ENCODE measurements around the gene CD151.

Gene CD151

DNA sequence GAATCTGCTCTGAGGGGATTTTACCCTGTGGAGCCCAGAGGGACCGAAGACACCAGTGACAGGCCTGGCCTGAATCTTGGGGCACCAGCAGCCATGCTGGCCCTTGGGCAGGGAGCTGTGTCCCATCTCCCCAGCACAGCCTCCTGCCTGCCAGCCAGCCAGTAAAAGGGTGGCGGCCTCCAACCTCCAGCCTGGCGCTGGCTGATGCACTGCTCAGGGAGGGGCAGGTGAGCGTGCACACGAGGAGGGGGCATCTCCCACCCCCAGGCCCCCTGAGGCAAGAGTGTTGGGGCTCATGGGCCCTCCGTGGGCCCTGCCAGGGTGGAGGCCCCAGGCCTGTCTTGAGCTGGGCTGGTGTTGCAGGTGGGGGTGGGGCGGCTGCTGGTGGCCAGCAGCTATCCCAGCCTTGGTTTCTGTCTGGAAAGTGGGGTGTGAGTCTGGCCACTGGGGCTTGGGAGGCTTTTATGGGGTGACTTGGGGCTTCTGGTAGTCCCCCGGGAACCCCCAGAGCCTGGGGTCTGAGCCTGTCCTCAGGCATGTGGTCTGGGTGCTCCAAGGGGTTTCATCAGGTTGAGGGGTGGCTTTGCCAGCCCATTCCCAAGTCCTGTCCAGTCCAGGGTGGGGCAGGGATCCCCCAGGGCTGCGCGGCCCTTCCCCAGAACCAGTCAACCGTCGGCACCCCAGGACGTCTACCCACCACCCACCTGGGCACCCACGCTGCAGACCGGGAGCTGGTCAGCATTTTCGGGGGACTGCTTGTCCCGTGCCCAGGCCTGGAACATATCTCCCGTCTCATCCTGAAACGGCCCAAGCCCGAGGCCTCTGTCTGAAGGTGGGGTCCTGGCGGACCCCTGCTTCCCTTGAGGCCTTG lies 27.7 kb downstream of the CD151 start:
- no peaks in the 10 kb centered on the region for H3K36me3 Mint-ChIP-seq
- H3K9me3 Mint-ChIP-seq (ENCODE audit: low read depth), result no peaks in the 10 kb centered on the region
- no peaks in the 10 kb centered on the region for H3K27me3 Mint-ChIP-seq
- no peak overlapping the region for H3K4me3 Mint-ChIP-seq
- no peak overlapping the region for H3K27ac Mint-ChIP-seq
- H3K4me1 Mint-ChIP-seq (ENCODE audit: low read depth), result no peaks in the 10 kb centered on the region

DNA sequence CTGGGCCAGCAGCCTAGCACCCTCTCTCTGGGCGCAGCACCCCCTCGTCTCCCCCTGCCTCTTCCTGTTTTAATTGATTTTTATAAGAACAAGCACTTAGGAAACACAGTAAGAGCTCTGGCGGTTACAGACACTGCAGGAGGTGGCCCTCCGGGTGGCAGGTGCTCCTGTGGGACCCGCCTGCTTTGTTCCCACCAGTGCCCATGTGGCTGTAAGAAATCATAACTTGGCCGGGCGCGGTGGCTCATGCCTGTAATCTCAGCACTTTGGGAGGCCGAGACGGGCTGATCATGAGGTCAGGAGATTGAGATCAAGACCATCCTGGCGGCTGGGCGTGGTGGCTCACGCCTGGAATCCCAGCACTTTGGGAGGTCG lies 28.3 kb downstream of the CD151 start:
- H3K36me3 Mint-ChIP-seq, result no peaks in the 10 kb centered on the region
- H3K4me1 Mint-ChIP-seq (ENCODE audit: low read depth), result no peaks in the 10 kb centered on the region
- no peaks in the 10 kb centered on the region for H3K27me3 Mint-ChIP-seq
- H3K9me3 Mint-ChIP-seq (ENCODE audit: low read depth), result no peaks in the 10 kb centered on the region
- no peak overlapping the region for H3K27ac Mint-ChIP-seq
- no peak overlapping the region for H3K4me3 Mint-ChIP-seq

DNA sequence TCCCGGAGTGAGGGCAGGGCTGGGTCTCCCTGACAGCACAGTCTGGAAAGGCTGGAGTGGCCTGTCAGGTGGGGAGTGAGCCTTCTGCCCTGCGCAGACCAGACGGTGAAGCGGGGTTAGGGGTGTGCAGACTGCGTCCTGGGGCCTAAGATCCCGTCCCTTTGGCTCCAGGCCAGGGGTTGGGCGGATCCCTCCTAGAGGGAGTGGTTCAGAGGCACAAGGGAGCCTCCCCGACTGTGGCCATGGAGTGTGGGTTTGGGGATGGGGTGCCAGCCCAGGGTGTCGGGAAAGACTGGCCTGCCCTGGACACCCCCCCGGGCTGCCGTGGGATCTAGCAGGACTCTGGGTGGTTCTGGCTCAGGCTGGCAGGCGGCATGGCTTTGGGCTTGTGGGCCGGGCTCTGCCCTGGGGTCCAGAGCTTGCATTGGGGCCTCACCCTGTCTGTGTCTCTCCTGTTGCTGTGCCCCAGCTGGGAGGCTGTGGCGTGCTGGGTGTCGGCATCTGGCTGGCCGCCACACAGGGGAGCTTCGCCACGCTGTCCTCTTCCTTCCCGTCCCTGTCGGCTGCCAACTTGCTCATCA lies 29.4 kb downstream of the CD151 start:
- Mint-ChIP-seq H3K27ac (no peak overlapping the region), H3K4me1 (ENCODE audit: low read depth) (no peaks in the 10 kb centered on the region), H3K27me3 (no peaks in the 10 kb centered on the region)

DNA sequence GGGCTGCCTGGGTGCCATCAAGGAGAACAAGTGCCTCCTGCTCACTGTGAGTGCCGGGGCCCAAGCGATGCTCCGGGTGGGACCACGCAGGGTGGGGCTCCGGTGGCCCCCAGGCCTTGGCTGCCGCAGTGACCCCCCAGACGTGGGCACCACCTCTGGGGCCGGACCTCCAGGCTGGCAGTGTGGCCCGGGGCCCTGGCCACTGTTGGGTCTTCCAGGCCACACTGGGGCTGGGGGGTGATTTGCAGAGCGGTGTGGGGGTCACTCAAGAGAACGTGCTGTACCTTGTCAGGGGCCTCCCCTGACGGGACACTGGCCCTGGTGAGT lies 29.9 kb downstream of the CD151 start:
- H3K9me3 Mint-ChIP-seq (ENCODE audit: low read depth), result no peaks in the 10 kb centered on the region
- H3K27ac Mint-ChIP-seq, result no peak overlapping the region
- no peaks in the 10 kb centered on the region for H3K36me3 Mint-ChIP-seq
- no peaks in the 10 kb centered on the region for H3K27me3 Mint-ChIP-seq
- no peaks in the 10 kb centered on the region for H3K4me1 Mint-ChIP-seq (ENCODE audit: low read depth)
- H3K4me3 Mint-ChIP-seq, result no peak overlapping the region

More for the DNA sequence above, 29.4 kb downstream of the CD151 start:
- Mint-ChIP-seq H3K4me3 (no peak overlapping the region), H3K36me3 (no peaks in the 10 kb centered on the region), H3K9me3 (ENCODE audit: low read depth) (no peaks in the 10 kb centered on the region)

DNA sequence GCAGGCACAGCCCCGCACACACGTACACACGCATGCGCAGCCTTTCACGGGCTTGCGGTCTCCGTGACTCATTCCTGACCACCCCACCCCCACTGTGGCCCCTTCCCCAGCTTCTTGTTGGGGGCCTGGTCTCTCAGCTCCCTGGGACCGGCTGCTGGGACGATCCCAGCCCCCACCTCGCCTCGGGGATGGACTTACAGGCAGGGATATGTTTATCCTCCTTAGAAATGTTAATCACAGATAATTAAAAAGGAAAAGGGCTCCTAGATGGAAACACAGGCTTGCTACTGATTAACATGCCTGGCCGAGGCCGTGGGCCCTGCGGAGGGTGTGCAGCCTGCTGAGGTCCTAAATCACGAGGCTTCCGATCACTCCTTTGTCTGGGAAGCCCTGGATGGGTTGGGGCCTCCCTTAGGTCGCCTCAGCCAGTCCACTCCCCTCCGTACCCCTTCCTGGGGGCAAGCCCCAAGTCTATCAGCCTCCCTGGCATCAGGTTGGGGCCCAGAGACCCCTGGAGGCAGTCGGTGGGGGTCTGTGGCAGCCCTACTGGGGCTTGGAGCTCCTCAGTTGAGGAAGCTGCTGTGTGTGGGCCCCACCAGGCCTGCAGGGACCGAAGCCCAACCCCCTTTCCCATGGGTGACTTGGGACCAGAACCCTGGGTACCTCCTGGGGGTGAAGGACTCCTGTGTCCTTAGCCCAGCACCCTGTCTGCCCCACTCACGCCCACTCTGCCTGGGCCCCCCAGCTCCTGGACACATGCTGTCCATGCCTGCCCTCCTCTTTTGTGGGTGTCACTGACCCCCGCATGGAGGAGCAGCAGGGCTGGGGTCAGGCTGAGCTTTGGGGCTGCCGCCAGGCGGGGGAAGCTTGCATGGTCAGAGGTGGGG lies 30.5 kb downstream of the CD151 start:
- Mint-ChIP-seq H3K9me3 (ENCODE audit: low read depth) (no peaks in the 10 kb centered on the region), H3K27ac (no peak overlapping the region), H3K27me3 (no peaks in the 10 kb centered on the region)

DNA sequence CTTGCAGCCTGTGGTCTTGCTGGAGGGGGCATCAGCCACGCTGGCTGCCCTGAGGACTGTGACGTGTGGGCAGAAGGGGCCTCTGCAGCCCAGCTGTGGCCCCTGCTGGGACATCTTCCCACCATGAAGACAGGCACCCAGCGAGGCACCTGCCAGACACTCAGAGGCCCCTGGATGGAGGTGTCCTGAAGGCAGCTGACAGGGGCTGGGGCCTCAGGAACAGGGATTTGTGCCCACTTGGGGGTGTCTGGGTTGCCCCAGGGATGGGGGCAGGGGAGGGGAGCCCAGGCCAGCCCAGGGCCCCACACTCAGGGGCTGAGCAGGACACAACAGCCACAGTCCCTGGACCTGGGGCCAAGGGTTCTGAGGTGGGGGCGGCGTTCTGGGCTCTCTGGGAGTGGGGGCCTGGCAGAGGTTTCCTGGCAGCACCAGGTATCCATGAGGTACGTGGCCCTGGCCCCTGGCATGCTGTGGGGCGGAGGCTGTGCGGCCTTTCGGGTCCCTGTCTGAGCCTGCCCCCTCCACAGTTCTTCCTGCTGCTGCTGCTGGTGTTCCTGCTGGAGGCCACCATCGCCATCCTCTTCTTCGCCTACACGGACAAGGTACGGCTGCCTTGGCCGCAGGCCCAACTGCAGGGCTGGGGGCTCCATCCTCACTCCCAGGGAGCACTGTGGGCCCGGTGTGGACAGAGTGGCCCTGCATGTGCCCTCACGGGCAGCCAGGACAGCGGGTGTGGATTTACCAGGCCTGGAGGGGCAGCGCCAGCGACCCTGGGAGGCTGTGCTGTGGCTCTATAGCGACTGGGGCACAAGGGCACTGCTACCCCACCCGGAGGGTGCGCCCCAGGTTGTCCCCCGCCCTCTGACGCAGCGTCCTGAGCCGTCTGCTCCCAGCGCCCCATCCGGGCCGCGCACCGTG lies 31.4 kb downstream of the CD151 start:
- Mint-ChIP-seq H3K9me3 (ENCODE audit: low read depth) (no peaks in the 10 kb centered on the region), H3K27ac (no peak overlapping the region), H3K4me1 (ENCODE audit: low read depth) (no peaks in the 10 kb centered on the region), H3K4me3 (no peak overlapping the region), H3K27me3 (no peaks in the 10 kb centered on the region), H3K36me3 (no peaks in the 10 kb centered on the region)

More for the DNA sequence above, 30.5 kb downstream of the CD151 start:
- no peak overlapping the region for H3K4me3 Mint-ChIP-seq
- H3K36me3 Mint-ChIP-seq, result no peaks in the 10 kb centered on the region
- H3K4me1 Mint-ChIP-seq (ENCODE audit: low read depth), result no peaks in the 10 kb centered on the region

DNA sequence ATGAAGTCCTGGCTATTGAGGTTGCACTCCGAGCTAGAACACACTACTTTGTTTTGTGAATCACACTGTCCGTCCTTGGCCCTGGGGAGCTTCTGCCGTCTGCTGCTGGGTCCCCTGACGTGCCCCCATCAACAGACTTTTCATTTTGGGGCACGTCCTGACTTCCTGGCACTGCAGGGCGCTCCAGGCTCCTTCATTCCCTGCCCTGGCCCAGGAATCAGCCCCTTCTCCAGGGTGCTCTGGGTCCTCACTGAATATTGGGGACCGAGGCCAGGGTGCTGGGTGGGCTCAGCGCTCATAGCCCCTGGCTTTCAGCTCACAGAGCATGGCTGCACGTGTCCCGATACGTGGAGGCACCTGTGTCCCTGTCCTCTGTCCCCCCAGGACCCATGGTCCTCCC lies 32.1 kb downstream of the CD151 start:
- Mint-ChIP-seq H3K4me3 (no peak overlapping the region), H3K4me1 (ENCODE audit: low read depth) (no peaks in the 10 kb centered on the region), H3K36me3 (no peaks in the 10 kb centered on the region), H3K9me3 (ENCODE audit: low read depth) (no peaks in the 10 kb centered on the region), H3K27ac (no peak overlapping the region), H3K27me3 (no peaks in the 10 kb centered on the region)

DNA sequence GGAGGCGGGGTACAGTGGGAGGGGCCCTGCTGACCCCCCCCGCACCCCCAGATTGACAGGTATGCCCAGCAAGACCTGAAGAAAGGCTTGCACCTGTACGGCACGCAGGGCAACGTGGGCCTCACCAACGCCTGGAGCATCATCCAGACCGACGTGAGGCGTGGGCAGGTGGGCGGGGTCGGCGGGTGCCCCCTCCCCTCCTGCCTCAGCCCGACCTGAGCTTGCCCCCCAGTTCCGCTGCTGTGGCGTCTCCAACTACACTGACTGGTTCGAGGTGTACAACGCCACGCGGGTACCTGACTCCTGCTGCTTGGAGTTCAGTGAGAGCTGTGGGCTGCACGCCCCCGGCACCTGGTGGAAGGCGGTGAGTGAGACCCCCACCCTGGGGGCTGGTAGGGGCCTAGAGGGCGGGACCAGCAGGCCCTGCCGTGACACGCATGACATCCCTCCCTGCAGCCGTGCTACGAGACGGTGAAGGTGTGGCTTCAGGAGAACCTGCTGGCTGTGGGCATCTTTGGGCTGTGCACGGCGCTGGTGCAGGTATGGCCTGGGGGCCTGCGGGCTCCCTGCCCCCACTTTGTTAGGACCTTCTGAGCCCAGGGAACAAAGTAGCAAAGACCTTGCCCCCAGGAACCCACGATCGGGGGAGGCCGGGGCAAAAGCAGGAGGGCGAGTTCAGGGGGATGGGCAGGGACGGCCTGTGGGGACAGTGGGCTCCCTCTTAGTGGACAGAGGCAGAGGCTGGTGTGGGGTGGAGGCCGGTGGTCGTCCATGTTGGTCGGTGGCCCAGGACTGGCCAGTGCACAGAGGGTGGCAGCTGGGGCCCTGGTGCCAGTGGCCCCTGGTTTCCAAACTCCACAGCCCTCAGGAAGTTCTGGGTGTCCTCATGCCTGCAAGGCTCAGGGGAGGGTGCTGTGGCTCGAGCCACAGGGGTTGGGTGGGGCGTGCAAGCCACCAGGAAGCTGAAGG lies 33.0 kb downstream of the CD151 start:
- H3K36me3 Mint-ChIP-seq, result no peaks in the 10 kb centered on the region
- no peaks in the 10 kb centered on the region for H3K27me3 Mint-ChIP-seq
- no peak overlapping the region for H3K27ac Mint-ChIP-seq
- H3K9me3 Mint-ChIP-seq (ENCODE audit: low read depth), result no peaks in the 10 kb centered on the region
- no peak overlapping the region for H3K4me3 Mint-ChIP-seq
- no peaks in the 10 kb centered on the region for H3K4me1 Mint-ChIP-seq (ENCODE audit: low read depth)

DNA sequence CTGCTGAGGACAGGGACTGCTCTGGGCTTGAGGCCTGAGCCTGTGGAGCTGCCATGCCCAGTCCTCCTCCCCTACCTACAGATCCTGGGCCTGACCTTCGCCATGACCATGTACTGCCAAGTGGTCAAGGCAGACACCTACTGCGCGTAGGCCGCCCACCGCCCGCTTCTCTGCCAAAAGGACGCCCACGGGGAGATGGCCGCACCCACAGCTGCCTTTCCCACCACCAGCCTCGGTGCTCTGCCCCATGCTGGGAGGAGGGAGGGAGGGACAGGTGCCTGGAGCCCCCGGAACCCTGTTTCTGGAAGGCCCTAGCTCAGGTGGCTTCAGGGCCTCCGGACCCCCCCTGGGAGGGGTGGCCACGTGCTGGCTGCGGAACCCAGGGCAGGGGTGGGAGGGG lies 33.7 kb downstream of the CD151 start:
- no peaks in the 10 kb centered on the region for H3K27me3 Mint-ChIP-seq
- H3K4me1 Mint-ChIP-seq (ENCODE audit: low read depth), result no peaks in the 10 kb centered on the region
- no peak overlapping the region for H3K4me3 Mint-ChIP-seq
- H3K9me3 Mint-ChIP-seq (ENCODE audit: low read depth), result no peaks in the 10 kb centered on the region
- H3K36me3 Mint-ChIP-seq, result no peaks in the 10 kb centered on the region
- H3K27ac Mint-ChIP-seq, result no peak overlapping the region

DNA sequence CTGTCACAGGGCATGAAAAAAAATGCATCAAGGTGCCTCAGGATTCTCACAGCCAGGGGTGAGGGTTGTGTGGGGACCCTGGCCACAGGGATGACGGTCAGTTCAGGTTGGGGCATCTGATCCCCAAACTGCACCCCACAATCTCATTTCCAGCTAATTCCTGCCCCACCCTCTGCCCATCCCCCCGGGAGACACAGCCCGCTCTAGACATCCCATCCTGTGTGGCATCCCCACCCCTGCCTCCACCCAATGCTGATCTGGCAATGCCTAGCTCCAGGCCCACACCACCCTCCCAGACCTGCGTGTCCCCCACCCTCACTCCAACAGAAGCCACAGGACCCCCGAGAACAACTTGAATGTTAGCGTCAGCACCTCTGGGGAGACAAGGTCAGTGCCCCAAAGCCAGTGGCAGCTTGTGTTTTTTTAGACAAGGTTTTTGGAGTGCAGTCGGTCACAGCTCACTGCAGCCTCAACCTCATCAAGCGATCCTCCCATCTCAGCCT lies 35.2 kb downstream of the CD151 start:
- no peaks in the 10 kb centered on the region for H3K36me3 Mint-ChIP-seq
- no peak overlapping the region for H3K27ac Mint-ChIP-seq
- H3K4me1 Mint-ChIP-seq (ENCODE audit: low read depth), result no peaks in the 10 kb centered on the region
- H3K4me3 Mint-ChIP-seq, result no peak overlapping the region
- no peaks in the 10 kb centered on the region for H3K27me3 Mint-ChIP-seq
- no peaks in the 10 kb centered on the region for H3K9me3 Mint-ChIP-seq (ENCODE audit: low read depth)

DNA sequence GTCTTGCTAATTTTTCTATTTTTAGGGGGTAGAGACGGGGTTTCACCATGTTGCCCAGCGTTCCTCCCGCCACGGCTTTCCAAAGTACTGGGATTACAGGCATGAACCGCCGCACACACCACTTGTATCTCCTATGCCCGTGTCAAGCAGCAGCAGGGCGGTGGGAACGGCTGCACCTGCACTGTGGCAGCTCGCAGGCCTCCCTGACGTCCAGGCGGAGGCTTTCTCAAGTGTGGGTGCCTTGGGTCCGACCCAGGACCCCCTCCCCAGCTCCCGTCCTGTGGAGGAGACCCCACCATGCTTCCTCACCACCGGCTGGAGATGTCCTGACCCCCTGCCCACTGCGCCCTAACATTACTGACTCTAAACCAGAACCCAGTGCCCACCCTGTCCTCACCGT lies 35.6 kb downstream of the CD151 start:
- Mint-ChIP-seq H3K36me3 (no peaks in the 10 kb centered on the region), H3K9me3 (ENCODE audit: low read depth) (no peaks in the 10 kb centered on the region), H3K27me3 (no peaks in the 10 kb centered on the region), H3K4me3 (no peak overlapping the region), H3K27ac (no peak overlapping the region), H3K4me1 (ENCODE audit: low read depth) (no peaks in the 10 kb centered on the region)

DNA sequence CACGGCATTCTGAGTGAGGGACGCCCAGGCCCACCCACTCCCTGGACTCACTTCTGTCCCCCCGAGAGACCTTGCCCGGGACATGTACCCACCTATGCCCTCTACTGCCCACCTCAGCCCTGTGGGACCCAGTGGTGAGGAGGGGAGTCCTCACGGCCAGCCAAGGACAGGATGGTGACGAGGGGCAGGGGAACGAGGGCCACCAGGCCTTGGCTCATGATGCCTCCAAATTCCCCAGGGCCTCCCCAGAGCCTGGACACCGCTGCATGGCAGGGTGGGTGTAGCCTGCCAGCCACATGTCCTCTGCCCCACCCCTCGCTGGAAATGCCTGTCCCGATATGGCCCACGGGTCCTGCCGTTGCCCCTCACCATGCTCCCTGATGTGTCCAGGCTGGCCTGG lies 36.0 kb downstream of the CD151 start:
- Mint-ChIP-seq H3K4me1 (ENCODE audit: low read depth) (no peaks in the 10 kb centered on the region), H3K9me3 (ENCODE audit: low read depth) (no peaks in the 10 kb centered on the region), H3K36me3 (no peaks in the 10 kb centered on the region), H3K27ac (no peak overlapping the region), H3K4me3 (no peak overlapping the region), H3K27me3 (no peaks in the 10 kb centered on the region)

DNA sequence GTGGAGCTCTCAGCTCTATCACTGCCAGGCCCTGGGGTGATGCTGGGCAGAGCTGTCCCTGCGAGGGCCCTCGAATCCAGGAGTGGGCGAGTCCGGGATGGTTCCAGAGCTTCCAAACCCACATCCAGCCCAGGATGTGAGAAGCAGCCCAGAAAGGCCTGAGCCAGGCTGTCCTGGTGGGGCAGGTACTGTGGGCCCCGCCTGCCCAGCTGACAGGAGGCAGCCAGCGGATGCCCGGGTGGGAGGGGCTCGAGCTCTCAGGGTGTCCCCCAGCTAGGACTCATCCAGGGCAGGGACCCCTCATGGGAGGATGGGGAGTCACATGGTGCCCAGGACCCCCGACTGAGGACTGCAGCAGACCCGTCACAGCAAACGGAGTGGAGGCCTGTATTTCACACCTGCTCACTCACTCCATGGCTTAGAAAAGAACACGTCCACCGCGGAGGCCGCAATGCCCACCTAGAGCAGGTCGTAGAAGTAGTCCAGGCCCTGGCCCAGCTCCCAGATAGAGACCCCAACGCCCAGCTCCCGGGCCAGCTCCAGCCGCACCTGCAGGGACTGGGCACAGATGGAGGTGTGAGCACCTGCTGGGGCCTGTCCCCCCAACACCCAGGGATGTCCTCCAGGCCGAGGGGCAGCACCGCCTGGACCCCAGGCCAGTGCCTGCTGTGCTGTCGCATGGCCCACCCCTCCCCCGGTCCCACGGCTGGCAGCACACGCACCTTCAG lies 36.8 kb downstream of the CD151 start:
- Mint-ChIP-seq H3K4me1 (ENCODE audit: low read depth) (no peaks in the 10 kb centered on the region), H3K9me3 (ENCODE audit: low read depth) (no peaks in the 10 kb centered on the region), H3K27me3 (no peaks in the 10 kb centered on the region), H3K36me3 (no peaks in the 10 kb centered on the region), H3K4me3 (no peak overlapping the region), H3K27ac (no peak overlapping the region)
